Hepatocyte (in vitro differentiated cells): ENCODE data around the gene GPR62.

Source experiments
- EZH2 ChIP-seq: fragments of 200-600 bp; sonication (generic); IDR thresholded peaks from 2 replicates; pipeline ENCODE4 v1.6.1; 2016; ENCODE audit warnings: antibody characterized with exemption, mild to moderate bottlenecking, borderline replicate concordance
- EZH2phosphoT487 ChIP-seq: fragments of 200-600 bp; sonication (generic); IDR thresholded peaks from one replicate; pipeline ENCODE4 v1.6.1; 2018; ENCODE audit warnings: antibody characterized with exemption, mild to moderate bottlenecking, low read depth, moderate library complexity; ENCODE audit not compliant: unreplicated experiment, severe bottlenecking

GRCh38 chr3:51937014-51937413 lies 18.2 kb upstream of the GPR62 start:
- TF ChIP-seq EZH2phosphoT487 (no peak), EZH2 (no peak)
